Chondrocyte (in vitro differentiated cells): ENCODE results near the gene IRF3. TPM values are rescaled to one million over a fixed set of nuclear protein-coding genes. Genes with fewer than 3 reads are reported as not detected.

Source experiments
- DNase-seq: peaks from one replicate; pipeline ENCODE4 v3.0.0; 2021; ENCODE audit warnings: mixed read lengths, low spot score
- H3K27ac Mint-ChIP-seq: one replicate; pipeline ENCODE4 v1.8.0; 2021; ENCODE audit warnings: mild to moderate bottlenecking, moderate library complexity, mixed read lengths; ENCODE audit not compliant: unreplicated experiment
- H3K27me3 Mint-ChIP-seq: 2 replicates; pipeline ENCODE4 v1.8.0; 2021; ENCODE audit warnings: low read depth, mixed read lengths
- H3K36me3 Mint-ChIP-seq: 2 replicates; pipeline ENCODE4 v1.8.0; 2021; ENCODE audit warnings: low read depth, mixed read lengths
- H3K4me1 Mint-ChIP-seq: 2 replicates; pipeline ENCODE4 v1.8.0; 2021; ENCODE audit warnings: low read depth, mild to moderate bottlenecking, mixed read lengths
- H3K4me3 Mint-ChIP-seq: one replicate; pipeline ENCODE4 v1.8.0; 2021; ENCODE audit warnings: mild to moderate bottlenecking, moderate library complexity, mixed read lengths; ENCODE audit not compliant: unreplicated experiment
- H3K9me3 Mint-ChIP-seq: 2 replicates; pipeline ENCODE4 v1.8.0; 2021; ENCODE audit warnings: low read depth, mixed read lengths
- CTCF ChIP-seq: fragments of 200-600 bp; sonication (generic); IDR thresholded peaks from 2 replicates; pipeline ENCODE4 v1.5.0; 2021; ENCODE audit warnings: antibody characterized with exemption, mild to moderate bottlenecking, moderate library complexity
- total RNA-seq: library from RNA; stranded (reverse); gene quantifications from 3 replicates; pipeline ENCODE4 v1.2.1, GENCODE V29; 2021

Gene IRF3
- total RNA-seq, 1 donor from 2014 or later = 53.0 TPM

- DNase-seq = no peak
- no peak for TF ChIP-seq CTCF
- H3K4me3 Mint-ChIP-seq = no peak overlapping the region
- H3K9me3 Mint-ChIP-seq = no peaks in the 10 kb centered on the region
- H3K27me3 Mint-ChIP-seq = no peaks in the 10 kb centered on the region
- peaks cover 31% of the 10 kb centered on the region for H3K4me1 Mint-ChIP-seq
- peaks cover 13% of the 10 kb centered on the region for H3K36me3 Mint-ChIP-seq
- no peak overlapping the region for H3K27ac Mint-ChIP-seq
Observed at GRCh38 chr19:49682274-49682673, 16.6 kb upstream of the IRF3 start.

- DNase-seq = no peak
- no peaks in the 10 kb centered on the region for H3K9me3 Mint-ChIP-seq
- peaks cover 14% of the 10 kb centered on the region for H3K36me3 Mint-ChIP-seq
- no peak overlapping the region for H3K27ac Mint-ChIP-seq
- no peak for TF ChIP-seq CTCF
- H3K4me3 Mint-ChIP-seq = no peak overlapping the region
- H3K4me1 Mint-ChIP-seq = peaks cover 31% of the 10 kb centered on the region
- H3K27me3 Mint-ChIP-seq = no peaks in the 10 kb centered on the region
Observed at GRCh38 chr19:49681830-49682229, 16.2 kb upstream of the IRF3 start.

GRCh38 chr19:49680421-49681351 lies 15.0 kb upstream of the IRF3 start:
- peak; percentile 98 for TF ChIP-seq CTCF
- Mint-ChIP-seq H3K27me3 (no peaks in the 10 kb centered on the region), H3K9me3 (no peaks in the 10 kb centered on the region), H3K36me3 (peaks cover 13% of the 10 kb centered on the region), H3K4me1 (peaks cover 36% of the 10 kb centered on the region), H3K4me3 (no peak overlapping the region), H3K27ac (peak overlapping the region; percentile 17)
- no peak for DNase-seq

GRCh38 chr19:49679771-49680413 lies 14.2 kb upstream of the IRF3 start:
- Mint-ChIP-seq H3K4me3 (peak overlapping the region; percentile 22), H3K27me3 (no peaks in the 10 kb centered on the region), H3K4me1 (peaks cover 36% of the 10 kb centered on the region), H3K36me3 (peaks cover 7% of the 10 kb centered on the region), H3K9me3 (no peaks in the 10 kb centered on the region), H3K27ac (no peak overlapping the region)
- no peak for TF ChIP-seq CTCF
- no peak for DNase-seq

GRCh38 chr19:49678985-49679770 lies 13.5 kb upstream of the IRF3 start:
- no peak for TF ChIP-seq CTCF
- H3K36me3 Mint-ChIP-seq = peaks cover 7% of the 10 kb centered on the region
- H3K4me1 Mint-ChIP-seq = peaks cover 36% of the 10 kb centered on the region
- DNase-seq = no peak
- peak overlapping the region; percentile 98 for H3K4me3 Mint-ChIP-seq
- H3K27ac Mint-ChIP-seq = peak overlapping the region; percentile 87
- no peaks in the 10 kb centered on the region for H3K27me3 Mint-ChIP-seq
- H3K9me3 Mint-ChIP-seq = no peaks in the 10 kb centered on the region
